NB4 (cell line): ENCODE measurements around the gene CNOT11.
"Not testable (repeated sequence)": the region's sequence is repeated elsewhere in the genome, so short reads cannot be mapped to it uniquely, and the experiment has no call there.

Experiments used
- DNase-seq: peaks from one replicate; pipeline ENCODE4 v3.0.0; 2010; ENCODE audit warnings: low read depth
- H3K4me3 ChIP-seq: one replicate; pipeline ENCODE4 v1.5.1; 2011; ENCODE audit warnings: mild to moderate bottlenecking, low read depth, low read length, moderate library complexity
- MYC ChIP-seq: IDR thresholded peaks from 2 replicates; pipeline ENCODE4 v1.6.1; 2011; ENCODE audit warnings: low read depth, low read length
- POLR2A ChIP-seq: IDR thresholded peaks from 2 replicates; pipeline ENCODE4 v1.6.1; 2011; ENCODE audit warnings: mild to moderate bottlenecking; ENCODE audit not compliant: insufficient read length; ENCODE audit errors: extremely low read depth
- TF ChIP-seq, protein P1 (sequence below): IDR thresholded peaks from one replicate; pipeline ENCODE4 v1.5.1; 2012; ENCODE audit warnings: low read depth, low read length
- TF ChIP-seq, protein P2 (sequence below): IDR thresholded peaks from 2 replicates; pipeline ENCODE4 v1.6.1; 2011; ENCODE audit warnings: low read depth, low read length

CNOT11 gene

DNA sequence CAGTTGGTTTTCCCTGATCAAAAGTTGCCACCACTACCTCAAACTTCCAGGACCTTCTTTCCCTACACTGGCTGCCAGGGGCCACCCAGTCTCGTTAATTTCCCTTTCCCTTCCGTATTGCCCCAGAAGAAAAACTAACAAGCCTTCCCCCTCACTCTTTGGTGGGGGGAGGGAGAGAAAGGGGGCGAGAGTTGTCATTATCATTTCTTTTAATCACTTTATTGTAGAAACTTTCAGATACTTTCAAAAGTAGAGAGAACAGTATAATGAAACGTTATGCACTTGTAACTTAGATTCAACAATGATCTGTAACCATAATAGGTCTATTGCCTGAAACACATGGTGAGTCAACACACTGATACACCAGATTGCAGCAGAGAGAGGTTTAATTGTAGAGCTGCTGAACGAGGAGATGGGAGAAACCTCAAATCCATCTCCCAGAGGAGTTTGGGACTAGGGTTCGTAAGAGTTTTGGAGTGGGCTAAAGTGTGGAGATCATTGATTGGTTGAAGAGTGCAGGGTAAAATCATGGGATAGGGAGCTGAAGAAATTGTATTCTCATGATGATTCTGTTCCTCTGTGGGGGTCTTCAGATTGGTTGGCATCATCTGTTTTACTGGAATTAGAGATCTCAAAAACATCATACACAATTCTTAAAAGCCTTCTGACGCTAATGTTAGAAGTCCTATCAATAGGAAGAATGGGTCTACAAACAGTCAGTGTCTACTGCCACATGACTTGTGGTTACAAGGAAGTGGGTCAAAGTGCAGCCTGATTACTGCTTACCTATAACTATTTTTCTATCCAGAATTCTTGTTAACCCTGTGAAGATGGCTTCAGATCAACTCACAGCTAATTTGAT is 58.4 kb downstream of the CNOT11 start:
- peak; percentile 35 for DNase-seq
- no peak for TF ChIP-seq MYC
- TF ChIP-seq, protein P1, sequence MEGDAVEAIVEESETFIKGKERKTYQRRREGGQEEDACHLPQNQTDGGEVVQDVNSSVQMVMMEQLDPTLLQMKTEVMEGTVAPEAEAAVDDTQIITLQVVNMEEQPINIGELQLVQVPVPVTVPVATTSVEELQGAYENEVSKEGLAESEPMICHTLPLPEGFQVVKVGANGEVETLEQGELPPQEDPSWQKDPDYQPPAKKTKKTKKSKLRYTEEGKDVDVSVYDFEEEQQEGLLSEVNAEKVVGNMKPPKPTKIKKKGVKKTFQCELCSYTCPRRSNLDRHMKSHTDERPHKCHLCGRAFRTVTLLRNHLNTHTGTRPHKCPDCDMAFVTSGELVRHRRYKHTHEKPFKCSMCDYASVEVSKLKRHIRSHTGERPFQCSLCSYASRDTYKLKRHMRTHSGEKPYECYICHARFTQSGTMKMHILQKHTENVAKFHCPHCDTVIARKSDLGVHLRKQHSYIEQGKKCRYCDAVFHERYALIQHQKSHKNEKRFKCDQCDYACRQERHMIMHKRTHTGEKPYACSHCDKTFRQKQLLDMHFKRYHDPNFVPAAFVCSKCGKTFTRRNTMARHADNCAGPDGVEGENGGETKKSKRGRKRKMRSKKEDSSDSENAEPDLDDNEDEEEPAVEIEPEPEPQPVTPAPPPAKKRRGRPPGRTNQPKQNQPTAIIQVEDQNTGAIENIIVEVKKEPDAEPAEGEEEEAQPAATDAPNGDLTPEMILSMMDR = no peak
- no peak for TF ChIP-seq POLR2A
- TF ChIP-seq, protein P2, sequence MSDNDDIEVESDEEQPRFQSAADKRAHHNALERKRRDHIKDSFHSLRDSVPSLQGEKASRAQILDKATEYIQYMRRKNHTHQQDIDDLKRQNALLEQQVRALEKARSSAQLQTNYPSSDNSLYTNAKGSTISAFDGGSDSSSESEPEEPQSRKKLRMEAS = no peak
- H3K4me3 ChIP-seq = no peak overlapping the region

DNA sequence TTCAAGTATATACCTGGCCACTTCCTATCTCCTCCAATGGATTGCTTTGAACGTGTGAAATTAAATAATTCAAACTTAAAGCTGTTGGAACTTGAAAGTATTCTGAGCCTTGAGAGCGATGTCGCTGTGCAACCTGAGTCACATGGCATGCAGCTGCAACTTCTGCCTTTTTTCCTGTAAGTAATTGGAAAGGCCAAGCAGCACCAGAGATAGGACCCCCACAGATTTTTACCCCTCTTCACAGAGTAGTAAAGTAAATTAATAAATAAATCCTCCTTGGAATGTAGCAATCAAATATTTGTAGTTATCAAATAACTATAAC is 59.0 kb downstream of the CNOT11 start:
- peak; percentile 37 for DNase-seq
- no peak overlapping the region for H3K4me3 ChIP-seq
- TF ChIP-seq, protein P1 = no peak
- peak; percentile 44; the same call in 1 of the 2 replicates for TF ChIP-seq MYC
- TF ChIP-seq, protein P2 = peak; percentile 82

DNA sequence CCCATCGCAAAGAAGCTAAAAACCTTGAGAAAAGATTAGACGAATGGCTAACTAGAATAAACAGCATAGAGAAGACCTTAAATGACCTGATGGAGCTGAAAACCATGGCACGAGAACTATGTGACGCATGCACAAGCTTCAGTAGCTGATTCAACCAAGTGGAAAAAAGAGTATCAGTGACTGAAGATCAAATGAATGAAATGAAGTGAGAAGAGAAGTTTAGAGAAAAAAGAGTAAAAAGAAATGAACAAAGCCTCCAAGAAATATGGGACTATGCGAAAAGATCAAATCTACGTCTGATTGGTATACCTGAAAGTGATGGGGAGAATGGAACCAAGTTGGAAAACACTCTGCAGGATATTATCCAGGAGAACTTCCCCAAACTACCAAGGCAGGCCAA is 63.9 kb downstream of the CNOT11 start:
- not testable (repeated sequence) for H3K4me3 ChIP-seq, DNase-seq
